GM23338 (cell line): Measurements from ENCODE around the gene FARSB.

Experiments
- CREB1 ChIP-seq: fragments of 250-450 bp; sonication (Bioruptor Pico); IDR thresholded peaks from 2 replicates; pipeline ENCODE4 v1.5.0; 2020; ENCODE audit warnings: low read depth, mild to moderate bottlenecking, moderate library complexity
- EZH2 ChIP-seq: fragments of 200-600 bp; sonication (generic); IDR thresholded peaks from one replicate; pipeline ENCODE4 v1.8.0; 2017; ENCODE audit warnings: antibody characterized with exemption, mild to moderate bottlenecking, low read depth; ENCODE audit not compliant: unreplicated experiment
- EZH2phosphoT487 ChIP-seq: fragments of 200-600 bp; sonication (generic); IDR thresholded peaks from one replicate; pipeline ENCODE4 v1.8.1; 2018; ENCODE audit warnings: antibody characterized with exemption; ENCODE audit not compliant: unreplicated experiment
- ZNF331 ChIP-seq: fragments of 250-450 bp; sonication (Bioruptor Pico); IDR thresholded peaks from 2 replicates; pipeline ENCODE4 v1.5.0; 2020; ENCODE audit warnings: low read depth, mild to moderate bottlenecking, moderate library complexity
- TF ChIP-seq, protein P1 (sequence below), 2 experiments: fragments of 200-600 bp in 1 of 2; sonication (generic) in 1 of 2; conservative IDR thresholded peaks; 2 replicates each; pipeline versions ENCODE4 v1.5.1 to v1.6.1; 2016 to 2017; ENCODE audit warnings: antibody characterized with exemption in 2 of 2, low read depth in 2 of 2, mild to moderate bottlenecking in 2 of 2, moderate library complexity in 1 of 2
- TF ChIP-seq, protein P2 (sequence below): IDR thresholded peaks from 2 replicates; pipeline ENCODE4 v1.6.1; 2016; ENCODE audit warnings: antibody characterized with exemption
- TF ChIP-seq, protein P3 (sequence below): IDR thresholded peaks from one replicate; pipeline ENCODE4 v1.6.1; 2018; ENCODE audit warnings: antibody characterized with exemption; ENCODE audit not compliant: unreplicated experiment

DNA sequence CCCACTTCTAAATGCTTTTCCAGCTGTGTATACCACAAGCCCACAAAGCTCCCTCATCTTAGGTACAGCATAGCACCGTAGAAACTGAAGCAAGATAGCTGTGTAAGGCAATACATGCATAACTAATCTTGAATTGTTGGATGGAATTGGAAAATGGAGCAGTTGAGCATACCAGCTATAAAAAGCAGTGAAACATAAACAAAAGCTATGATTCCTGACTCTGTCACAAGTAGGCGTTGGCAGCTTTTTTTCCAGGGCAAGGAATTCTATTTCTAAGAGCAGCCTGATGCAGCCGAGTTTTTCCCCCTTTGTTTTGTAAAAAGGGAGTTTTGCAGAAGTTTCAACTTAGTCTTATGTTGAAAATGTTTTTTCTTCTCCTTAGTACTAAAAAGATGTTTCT, 48.0 kb upstream of the FARSB start:
- TF ChIP-seq, protein P1, sequence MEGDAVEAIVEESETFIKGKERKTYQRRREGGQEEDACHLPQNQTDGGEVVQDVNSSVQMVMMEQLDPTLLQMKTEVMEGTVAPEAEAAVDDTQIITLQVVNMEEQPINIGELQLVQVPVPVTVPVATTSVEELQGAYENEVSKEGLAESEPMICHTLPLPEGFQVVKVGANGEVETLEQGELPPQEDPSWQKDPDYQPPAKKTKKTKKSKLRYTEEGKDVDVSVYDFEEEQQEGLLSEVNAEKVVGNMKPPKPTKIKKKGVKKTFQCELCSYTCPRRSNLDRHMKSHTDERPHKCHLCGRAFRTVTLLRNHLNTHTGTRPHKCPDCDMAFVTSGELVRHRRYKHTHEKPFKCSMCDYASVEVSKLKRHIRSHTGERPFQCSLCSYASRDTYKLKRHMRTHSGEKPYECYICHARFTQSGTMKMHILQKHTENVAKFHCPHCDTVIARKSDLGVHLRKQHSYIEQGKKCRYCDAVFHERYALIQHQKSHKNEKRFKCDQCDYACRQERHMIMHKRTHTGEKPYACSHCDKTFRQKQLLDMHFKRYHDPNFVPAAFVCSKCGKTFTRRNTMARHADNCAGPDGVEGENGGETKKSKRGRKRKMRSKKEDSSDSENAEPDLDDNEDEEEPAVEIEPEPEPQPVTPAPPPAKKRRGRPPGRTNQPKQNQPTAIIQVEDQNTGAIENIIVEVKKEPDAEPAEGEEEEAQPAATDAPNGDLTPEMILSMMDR (conservative IDR thresholded peaks at IDR 0.05; ENCODE audit: low read depth in 2 of 2): no peak
- TF ChIP-seq EZH2phosphoT487 (no peak), EZH2 (no peak), CREB1 (CRISPR knock-in tag) (no peak), ZNF331 (CRISPR knock-in tag) (no peak)
- TF ChIP-seq, protein P2, sequence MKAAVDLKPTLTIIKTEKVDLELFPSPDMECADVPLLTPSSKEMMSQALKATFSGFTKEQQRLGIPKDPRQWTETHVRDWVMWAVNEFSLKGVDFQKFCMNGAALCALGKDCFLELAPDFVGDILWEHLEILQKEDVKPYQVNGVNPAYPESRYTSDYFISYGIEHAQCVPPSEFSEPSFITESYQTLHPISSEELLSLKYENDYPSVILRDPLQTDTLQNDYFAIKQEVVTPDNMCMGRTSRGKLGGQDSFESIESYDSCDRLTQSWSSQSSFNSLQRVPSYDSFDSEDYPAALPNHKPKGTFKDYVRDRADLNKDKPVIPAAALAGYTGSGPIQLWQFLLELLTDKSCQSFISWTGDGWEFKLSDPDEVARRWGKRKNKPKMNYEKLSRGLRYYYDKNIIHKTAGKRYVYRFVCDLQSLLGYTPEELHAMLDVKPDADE: no peak
- TF ChIP-seq, protein P3, sequence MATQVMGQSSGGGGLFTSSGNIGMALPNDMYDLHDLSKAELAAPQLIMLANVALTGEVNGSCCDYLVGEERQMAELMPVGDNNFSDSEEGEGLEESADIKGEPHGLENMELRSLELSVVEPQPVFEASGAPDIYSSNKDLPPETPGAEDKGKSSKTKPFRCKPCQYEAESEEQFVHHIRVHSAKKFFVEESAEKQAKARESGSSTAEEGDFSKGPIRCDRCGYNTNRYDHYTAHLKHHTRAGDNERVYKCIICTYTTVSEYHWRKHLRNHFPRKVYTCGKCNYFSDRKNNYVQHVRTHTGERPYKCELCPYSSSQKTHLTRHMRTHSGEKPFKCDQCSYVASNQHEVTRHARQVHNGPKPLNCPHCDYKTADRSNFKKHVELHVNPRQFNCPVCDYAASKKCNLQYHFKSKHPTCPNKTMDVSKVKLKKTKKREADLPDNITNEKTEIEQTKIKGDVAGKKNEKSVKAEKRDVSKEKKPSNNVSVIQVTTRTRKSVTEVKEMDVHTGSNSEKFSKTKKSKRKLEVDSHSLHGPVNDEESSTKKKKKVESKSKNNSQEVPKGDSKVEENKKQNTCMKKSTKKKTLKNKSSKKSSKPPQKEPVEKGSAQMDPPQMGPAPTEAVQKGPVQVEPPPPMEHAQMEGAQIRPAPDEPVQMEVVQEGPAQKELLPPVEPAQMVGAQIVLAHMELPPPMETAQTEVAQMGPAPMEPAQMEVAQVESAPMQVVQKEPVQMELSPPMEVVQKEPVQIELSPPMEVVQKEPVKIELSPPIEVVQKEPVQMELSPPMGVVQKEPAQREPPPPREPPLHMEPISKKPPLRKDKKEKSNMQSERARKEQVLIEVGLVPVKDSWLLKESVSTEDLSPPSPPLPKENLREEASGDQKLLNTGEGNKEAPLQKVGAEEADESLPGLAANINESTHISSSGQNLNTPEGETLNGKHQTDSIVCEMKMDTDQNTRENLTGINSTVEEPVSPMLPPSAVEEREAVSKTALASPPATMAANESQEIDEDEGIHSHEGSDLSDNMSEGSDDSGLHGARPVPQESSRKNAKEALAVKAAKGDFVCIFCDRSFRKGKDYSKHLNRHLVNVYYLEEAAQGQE: no peak
